Measurements from ENCODE around the gene RHOB.
"Not testable (repeated sequence)": the region's sequence is repeated elsewhere in the genome, so short reads cannot be mapped to it uniquely, and the experiment has no call there.

The RHOB gene

DNA sequence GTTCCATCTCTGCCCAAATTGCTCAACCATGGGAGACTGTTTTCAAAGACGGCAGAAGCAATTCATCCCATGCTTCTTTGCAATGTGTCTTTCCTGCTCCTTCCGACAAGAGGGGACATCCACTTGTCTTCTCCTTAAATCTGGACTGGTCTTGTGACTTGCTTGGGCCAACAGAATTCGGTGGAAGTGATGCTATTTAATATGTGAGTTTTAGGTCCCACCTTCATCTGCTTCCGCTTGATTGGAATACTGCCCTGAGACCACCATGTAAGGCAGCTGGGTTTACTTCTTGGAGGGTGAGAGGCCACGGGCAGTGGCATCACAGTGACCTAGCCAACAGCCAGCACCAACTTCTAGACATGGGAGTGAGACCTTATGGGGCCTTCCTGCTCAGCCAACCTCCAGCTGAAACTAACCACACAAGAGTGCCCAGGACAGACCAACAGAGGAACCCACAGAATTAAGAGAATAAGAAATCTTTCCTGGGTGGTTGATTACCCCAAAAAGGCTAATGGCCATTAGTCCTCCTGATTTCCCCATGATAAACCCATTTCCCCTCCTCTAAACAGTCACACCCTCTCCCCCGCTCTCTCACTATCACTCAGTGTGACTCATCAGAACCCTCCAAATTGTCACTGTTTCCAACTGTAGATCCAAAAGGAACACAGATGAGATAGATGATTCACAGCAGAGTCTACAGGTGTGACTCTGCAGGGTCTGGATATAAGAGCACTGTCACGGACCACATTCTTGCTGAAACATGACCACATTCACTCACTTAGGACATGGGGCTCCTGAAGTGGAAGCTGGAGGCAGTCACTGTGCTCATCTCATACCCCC, 16.2 kb upstream of the RHOB start:
- 92 to 96% methylated on average over 4 to 6 of the region's 7 CpGs for WGBS, 2 experiments (ENCODE audit: insufficient coverage in 2 of 2)
- no peaks in the 10 kb centered on the region for H3K36me3 ChIP-seq (ENCODE audit: control insufficient read depth, insufficient read depth, low read length)
- peaks cover 6% of the 10 kb centered on the region for H3K4me1 ChIP-seq (ENCODE audit: control insufficient read depth, insufficient read depth, low read length, poor library complexity, severe bottlenecking)
- no peak overlapping the region for H3K27ac ChIP-seq (ENCODE audit: low read depth, low read length, severe bottlenecking)
- no peak overlapping the region for H3K4me3 ChIP-seq (ENCODE audit: extremely low read depth, insufficient read depth, low read length, poor library complexity, severe bottlenecking)
- no peaks in the 10 kb centered on the region for H3K9me3 ChIP-seq (ENCODE audit: control insufficient read depth, low read length)

DNA sequence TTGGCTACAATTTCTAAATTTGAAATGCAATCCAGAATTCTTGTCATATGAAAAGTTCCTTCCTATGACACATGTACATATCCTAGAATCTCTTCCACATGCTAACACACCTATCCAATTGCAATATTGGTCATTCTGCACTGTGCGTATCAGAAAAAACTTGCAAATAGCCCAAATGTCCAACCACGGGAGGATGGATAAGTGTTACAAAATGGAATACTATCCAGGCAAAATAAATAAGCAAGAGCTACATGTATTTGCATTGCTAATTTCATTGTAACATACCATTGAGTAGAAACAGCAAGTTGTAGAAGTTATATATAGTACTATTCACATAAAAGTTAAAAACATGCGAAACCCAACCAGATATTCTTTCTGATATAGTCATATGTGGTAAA, 15.6 kb upstream of the RHOB start:
- H3K36me3 ChIP-seq (ENCODE audit: control insufficient read depth, insufficient read depth, low read length): no peaks in the 10 kb centered on the region
- H3K9me3 ChIP-seq (ENCODE audit: control insufficient read depth, low read length): no peaks in the 10 kb centered on the region
- WGBS, 2 experiments (ENCODE audit: insufficient coverage in 2 of 2): no CpG with 5 or more reads among the region's 3 CpGs
- H3K4me1 ChIP-seq (ENCODE audit: control insufficient read depth, insufficient read depth, low read length, poor library complexity, severe bottlenecking): peaks cover 6% of the 10 kb centered on the region
- H3K4me3 ChIP-seq (ENCODE audit: extremely low read depth, insufficient read depth, low read length, poor library complexity, severe bottlenecking): no peak overlapping the region
- no peak overlapping the region for H3K27ac ChIP-seq (ENCODE audit: low read depth, low read length, severe bottlenecking)

DNA sequence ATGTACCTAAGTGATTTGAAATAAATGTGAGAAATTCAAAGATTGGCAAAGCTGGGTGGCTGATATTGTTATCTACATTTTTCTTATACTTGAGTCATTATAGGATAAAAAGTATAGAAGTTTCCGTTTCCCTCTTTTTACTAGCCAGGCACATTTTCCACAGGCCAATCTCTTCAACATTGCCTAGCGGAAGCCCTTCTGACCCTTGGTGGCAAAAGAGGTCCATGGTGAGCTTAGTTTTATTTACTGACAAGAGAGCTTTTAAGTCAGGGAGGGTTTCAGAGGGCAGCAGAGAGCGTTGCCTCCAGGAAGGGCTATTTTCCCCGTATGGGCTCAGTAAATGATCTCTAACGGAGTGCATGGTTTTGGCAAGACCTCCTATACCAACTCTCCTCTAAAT, 15.1 kb upstream of the RHOB start:
- Histone ChIP-seq H3K4me3 (ENCODE audit: extremely low read depth, insufficient read depth, low read length, poor library complexity, severe bottlenecking) (no peak overlapping the region), H3K4me1 (ENCODE audit: control insufficient read depth, insufficient read depth, low read length, poor library complexity, severe bottlenecking) (peaks cover 6% of the 10 kb centered on the region), H3K9me3 (ENCODE audit: control insufficient read depth, low read length) (no peaks in the 10 kb centered on the region), H3K27ac (ENCODE audit: low read depth, low read length, severe bottlenecking) (no peak overlapping the region), H3K36me3 (ENCODE audit: control insufficient read depth, insufficient read depth, low read length) (no peaks in the 10 kb centered on the region)
- WGBS, 2 experiments (ENCODE audit: insufficient coverage in 2 of 2): 60% methylated on average over 1 of the region's 5 CpGs; no CpG with 5 or more reads in 1 of the 2 experiments

- WGBS, 2 experiments (ENCODE audit: insufficient coverage in 2 of 2): 88 to 93% methylated on average over 1 to 2 of the region's 5 CpGs
- no peak overlapping the region for H3K27ac ChIP-seq (ENCODE audit: low read depth, low read length, severe bottlenecking)
- peaks cover 6% of the 10 kb centered on the region for H3K4me1 ChIP-seq (ENCODE audit: control insufficient read depth, insufficient read depth, low read length, poor library complexity, severe bottlenecking)
- H3K9me3 ChIP-seq (ENCODE audit: control insufficient read depth, low read length): no peaks in the 10 kb centered on the region
- H3K4me3 ChIP-seq (ENCODE audit: extremely low read depth, insufficient read depth, low read length, poor library complexity, severe bottlenecking): no peak overlapping the region
- no peaks in the 10 kb centered on the region for H3K36me3 ChIP-seq (ENCODE audit: control insufficient read depth, insufficient read depth, low read length)
These were observed 14.2 kb upstream of the RHOB start for GRCh38 chr2:20432714-20433113.

DNA sequence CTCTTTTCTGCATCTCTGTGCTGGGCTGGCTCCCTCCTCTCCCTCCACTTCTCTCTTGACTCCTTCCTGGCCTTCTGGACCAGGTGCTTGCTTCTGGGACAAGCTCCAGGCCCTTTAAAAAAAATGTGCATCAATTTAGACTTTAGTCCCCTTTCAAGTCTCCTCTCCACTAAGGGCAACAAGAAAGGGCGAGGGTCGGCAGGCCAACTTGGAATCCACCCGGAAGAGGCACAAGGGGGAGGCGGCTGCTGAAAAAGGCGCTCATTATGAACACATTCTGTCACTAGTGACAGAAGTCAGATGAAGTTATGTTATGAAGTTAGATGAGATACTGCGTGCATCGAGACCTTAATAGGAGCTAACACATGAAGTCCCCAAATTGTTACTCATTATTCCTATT, 13.6 kb upstream of the RHOB start:
- no peak overlapping the region for H3K4me3 ChIP-seq (ENCODE audit: extremely low read depth, insufficient read depth, low read length, poor library complexity, severe bottlenecking)
- 80% methylated on average over 3 of the region's 7 CpGs; no CpG with 5 or more reads in 1 of the 2 experiments for WGBS, 2 experiments (ENCODE audit: insufficient coverage in 2 of 2)
- H3K36me3 ChIP-seq (ENCODE audit: control insufficient read depth, insufficient read depth, low read length): no peaks in the 10 kb centered on the region
- peaks cover 6% of the 10 kb centered on the region for H3K4me1 ChIP-seq (ENCODE audit: control insufficient read depth, insufficient read depth, low read length, poor library complexity, severe bottlenecking)
- H3K9me3 ChIP-seq (ENCODE audit: control insufficient read depth, low read length): no peaks in the 10 kb centered on the region
- no peak overlapping the region for H3K27ac ChIP-seq (ENCODE audit: low read depth, low read length, severe bottlenecking)

DNA sequence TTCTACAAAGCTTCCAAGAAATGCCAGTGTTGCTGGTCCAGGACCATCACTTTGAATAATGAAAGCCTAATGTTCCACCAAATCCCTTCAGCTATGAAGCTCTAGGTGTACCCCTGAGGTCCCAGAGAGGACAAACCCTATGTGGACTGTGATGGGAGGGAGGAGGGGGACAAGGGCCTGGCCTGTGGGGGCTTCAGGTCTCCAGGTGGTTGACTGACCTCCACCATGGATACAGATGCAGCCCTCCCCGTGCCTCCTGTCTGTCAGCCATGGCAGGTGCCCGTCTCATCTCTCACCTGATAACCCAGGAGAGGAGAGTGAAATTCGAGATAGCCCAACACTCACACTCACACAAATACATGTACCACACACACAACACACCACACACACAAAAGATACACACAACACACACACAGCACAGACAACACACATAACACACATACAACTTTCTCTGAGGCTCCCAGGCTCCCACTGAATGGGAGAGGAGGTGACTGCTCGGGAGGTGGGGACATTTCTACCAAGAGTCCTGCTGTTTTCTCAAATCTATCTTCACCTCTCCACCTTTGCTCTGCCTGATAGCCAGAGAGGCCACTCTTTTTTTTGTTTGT, 12.8 kb upstream of the RHOB start:
- WGBS, 2 experiments (ENCODE audit: insufficient coverage in 2 of 2): 94% methylated on average over 2 of the region's 4 CpGs; no CpG with 5 or more reads in 1 of the 2 experiments
- no peak overlapping the region for H3K27ac ChIP-seq (ENCODE audit: low read depth, low read length, severe bottlenecking)
- H3K36me3 ChIP-seq (ENCODE audit: control insufficient read depth, insufficient read depth, low read length): no peaks in the 10 kb centered on the region
- peaks cover 11% of the 10 kb centered on the region for H3K4me1 ChIP-seq (ENCODE audit: control insufficient read depth, insufficient read depth, low read length, poor library complexity, severe bottlenecking)
- no peaks in the 10 kb centered on the region for H3K9me3 ChIP-seq (ENCODE audit: control insufficient read depth, low read length)
- no peak overlapping the region for H3K4me3 ChIP-seq (ENCODE audit: extremely low read depth, insufficient read depth, low read length, poor library complexity, severe bottlenecking)

- no peaks in the 10 kb centered on the region for H3K36me3 ChIP-seq (ENCODE audit: control insufficient read depth, insufficient read depth, low read length)
- WGBS, 2 experiments (ENCODE audit: insufficient coverage in 2 of 2): 84 to 86% methylated on average over 7 to 8 of the region's 8 CpGs
- peaks cover 11% of the 10 kb centered on the region for H3K4me1 ChIP-seq (ENCODE audit: control insufficient read depth, insufficient read depth, low read length, poor library complexity, severe bottlenecking)
- H3K9me3 ChIP-seq (ENCODE audit: control insufficient read depth, low read length): no peaks in the 10 kb centered on the region
- H3K4me3 ChIP-seq (ENCODE audit: extremely low read depth, insufficient read depth, low read length, poor library complexity, severe bottlenecking): no peak overlapping the region
- no peak overlapping the region for H3K27ac ChIP-seq (ENCODE audit: low read depth, low read length, severe bottlenecking)
These were observed 12.1 kb upstream of the RHOB start for GRCh38 chr2:20434588-20435294.

DNA sequence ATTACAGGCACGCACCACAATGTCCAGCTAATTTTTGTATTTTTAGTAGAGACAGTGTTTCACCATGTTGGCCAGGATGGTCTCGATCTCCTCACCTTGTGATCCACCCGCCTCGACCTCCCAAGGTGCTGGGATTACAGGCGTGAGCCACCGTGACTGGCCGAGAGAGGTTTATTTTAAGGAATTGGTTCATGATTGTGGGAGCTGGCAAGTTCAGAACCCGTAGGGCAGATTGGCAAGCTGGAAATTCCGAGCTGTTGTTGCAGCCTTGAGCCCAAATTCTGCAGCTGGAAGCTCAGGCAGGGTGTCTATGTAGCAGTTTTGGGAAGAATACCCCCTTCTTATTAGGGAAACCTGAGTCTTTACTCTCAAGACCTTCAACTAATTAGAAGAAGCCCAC, 11.4 kb upstream of the RHOB start:
- peaks cover 11% of the 10 kb centered on the region for H3K4me1 ChIP-seq (ENCODE audit: control insufficient read depth, insufficient read depth, low read length, poor library complexity, severe bottlenecking)
- not testable (repeated sequence) for H3K9me3 ChIP-seq (ENCODE audit: control insufficient read depth, low read length); H3K4me3 ChIP-seq (ENCODE audit: extremely low read depth, insufficient read depth, low read length, poor library complexity, severe bottlenecking); H3K27ac ChIP-seq (ENCODE audit: low read depth, low read length, severe bottlenecking); H3K36me3 ChIP-seq (ENCODE audit: control insufficient read depth, insufficient read depth, low read length)
- 88 to 92% methylated on average over 6 to 9 of the region's 9 CpGs for WGBS, 2 experiments (ENCODE audit: insufficient coverage in 2 of 2)

DNA sequence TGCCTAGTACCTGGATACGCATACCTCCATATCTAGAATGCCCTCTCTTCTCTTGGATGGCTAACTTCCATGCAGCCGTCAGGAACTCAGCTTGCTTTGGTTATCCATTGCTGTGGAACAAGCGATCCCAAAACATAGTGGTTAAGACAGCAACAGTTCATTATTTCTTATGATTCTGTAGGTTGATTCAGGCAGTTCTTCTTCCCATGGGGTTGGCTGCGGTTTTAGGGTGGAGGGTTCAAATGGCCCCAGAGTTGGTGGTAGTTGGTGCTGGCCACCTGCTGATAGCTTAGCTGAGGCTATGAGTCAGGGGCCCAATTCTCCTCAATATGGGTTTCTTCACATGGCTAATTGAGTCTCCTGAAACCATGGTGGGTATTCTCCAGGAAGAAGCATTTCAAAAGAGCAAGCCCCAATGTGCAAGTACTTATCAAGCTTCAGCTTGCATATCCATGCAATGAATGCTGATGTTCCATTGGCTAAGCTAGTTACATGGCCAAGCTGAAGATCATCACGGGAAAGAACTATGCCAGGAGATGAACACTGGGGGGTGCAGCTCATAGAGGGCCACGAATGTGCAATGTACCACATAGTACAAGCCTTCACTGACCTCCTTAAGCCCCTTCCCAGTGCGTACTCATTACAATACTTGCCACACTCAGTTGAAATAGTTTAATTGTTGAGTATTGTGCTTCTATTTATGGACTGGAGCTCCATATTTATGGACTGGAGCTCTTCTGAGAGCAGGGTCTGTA, 10.0 kb upstream of the RHOB start:
- H3K9me3 ChIP-seq (ENCODE audit: control insufficient read depth, low read length): no peaks in the 10 kb centered on the region
- no peaks in the 10 kb centered on the region for H3K36me3 ChIP-seq (ENCODE audit: control insufficient read depth, insufficient read depth, low read length)
- H3K4me1 ChIP-seq (ENCODE audit: control insufficient read depth, insufficient read depth, low read length, poor library complexity, severe bottlenecking): peaks cover 7% of the 10 kb centered on the region
- 89 to 91% methylated on average over 2 to 5 of the region's 7 CpGs for WGBS, 2 experiments (ENCODE audit: insufficient coverage in 2 of 2)
- H3K4me3 ChIP-seq (ENCODE audit: extremely low read depth, insufficient read depth, low read length, poor library complexity, severe bottlenecking): no peak overlapping the region
- H3K27ac ChIP-seq (ENCODE audit: low read depth, low read length, severe bottlenecking): no peak overlapping the region

DNA sequence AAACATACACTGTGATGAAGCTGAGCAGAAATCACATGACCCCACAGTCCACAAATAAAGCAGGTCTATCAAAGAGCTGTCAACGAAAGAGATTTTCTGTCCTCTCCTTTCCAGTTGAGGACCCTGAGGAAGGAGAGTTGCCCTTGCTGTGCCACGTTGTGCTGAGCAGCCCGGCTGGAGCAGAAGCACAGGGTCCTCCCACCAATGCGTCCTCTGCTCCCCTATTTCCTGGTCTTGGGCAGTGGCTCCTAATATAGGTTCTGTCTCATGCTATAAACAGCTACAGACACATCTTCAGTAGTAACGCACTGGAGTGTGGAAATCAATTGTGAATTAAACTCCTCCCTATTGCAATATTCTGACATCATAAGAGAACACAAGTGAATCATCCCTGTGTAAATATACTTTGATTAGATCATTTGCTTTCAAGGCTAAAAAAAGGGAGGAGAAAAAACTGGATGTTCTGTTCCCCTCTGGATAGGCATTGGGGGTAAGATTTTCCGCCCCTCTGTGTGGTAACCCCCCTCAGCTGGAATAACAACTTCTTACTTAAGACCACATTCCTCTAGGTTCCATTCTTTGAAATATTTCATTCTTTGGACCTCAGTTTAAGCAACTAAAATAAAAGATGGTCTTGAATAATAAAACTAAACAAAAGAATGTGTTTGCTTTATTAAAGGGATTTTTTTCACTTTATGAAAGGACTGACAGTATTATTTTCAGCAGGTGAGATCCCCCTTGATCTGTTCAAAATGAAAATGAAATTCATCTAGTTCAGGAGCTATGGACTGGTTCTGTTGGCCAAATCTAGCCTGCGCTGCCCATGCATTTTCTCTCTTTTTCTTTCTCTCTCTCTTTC, 8.3 kb upstream of the RHOB start:
- Histone ChIP-seq H3K27ac (ENCODE audit: low read depth, low read length, severe bottlenecking) (no peak overlapping the region), H3K9me3 (ENCODE audit: control insufficient read depth, low read length) (no peaks in the 10 kb centered on the region), H3K4me3 (ENCODE audit: extremely low read depth, insufficient read depth, low read length, poor library complexity, severe bottlenecking) (no peak overlapping the region), H3K4me1 (ENCODE audit: control insufficient read depth, insufficient read depth, low read length, poor library complexity, severe bottlenecking) (peaks cover 11% of the 10 kb centered on the region), H3K36me3 (ENCODE audit: control insufficient read depth, insufficient read depth, low read length) (no peaks in the 10 kb centered on the region)
- 66 to 81% methylated on average over 3 to 4 of the region's 7 CpGs for WGBS, 2 experiments (ENCODE audit: insufficient coverage in 2 of 2)

Measured in mesodermal cell (in vitro differentiated cells).